ENCODE results near the gene KANSL1.

The KANSL1 gene

DNA sequence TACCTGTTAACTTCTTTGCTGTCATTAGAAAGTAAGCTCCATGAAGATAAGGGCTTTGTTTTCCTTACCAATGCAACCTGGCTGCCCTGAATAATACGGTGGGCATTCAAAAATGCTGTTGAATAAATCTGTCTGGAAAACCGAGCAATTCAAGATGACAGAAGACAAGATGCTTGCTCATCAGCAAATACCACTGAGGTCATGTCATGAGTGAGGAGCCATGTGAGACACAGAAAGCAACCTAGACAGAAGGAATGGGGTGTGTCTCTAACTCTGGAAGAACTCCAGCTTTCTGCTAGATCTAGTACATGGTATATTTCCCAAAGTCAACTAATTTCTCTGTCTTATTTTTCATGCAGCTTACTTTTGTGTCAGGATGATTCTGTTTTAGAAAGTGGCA is 130.0 kb downstream of the KANSL1 start:
- no peak for FAIRE-seq

DNA sequence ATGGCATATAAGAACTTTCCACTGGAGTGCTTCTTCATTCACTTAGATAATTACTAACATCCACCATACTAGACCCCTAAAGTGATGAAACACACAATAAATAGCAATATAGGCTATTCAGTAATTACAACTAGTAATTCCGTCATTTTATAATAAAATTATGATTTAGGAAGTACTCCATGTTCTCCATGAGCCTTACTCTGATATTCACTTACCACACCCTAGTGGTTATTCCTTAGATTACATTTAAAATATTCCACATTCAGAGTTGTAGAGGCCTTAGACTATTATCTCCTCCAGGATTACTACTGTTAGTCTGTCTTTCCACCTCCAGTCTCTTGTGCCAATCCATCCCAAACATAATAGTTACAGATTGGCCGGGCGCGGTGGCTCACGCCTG is 131.8 kb downstream of the KANSL1 start:
- FAIRE-seq: no peak

DNA sequence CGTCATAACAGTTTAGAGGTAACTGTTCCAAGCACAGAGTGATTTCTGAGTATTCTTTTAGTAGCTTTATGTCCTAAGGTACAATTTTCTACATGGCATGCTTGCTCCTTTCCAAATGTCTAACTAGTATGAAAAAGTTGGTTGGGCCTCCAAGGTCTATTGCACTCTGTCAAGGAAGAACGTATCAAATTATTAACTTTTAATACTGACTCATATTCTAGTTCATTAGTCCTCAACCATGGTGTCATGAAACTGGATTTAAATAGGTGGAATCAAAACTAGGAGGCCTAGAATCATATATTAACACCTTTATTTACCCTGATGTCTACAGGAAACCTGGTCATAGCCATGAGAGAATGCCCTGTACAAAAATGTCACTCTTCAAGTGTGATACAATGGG is 132.8 kb downstream of the KANSL1 start:
- FAIRE-seq: no peak

DNA sequence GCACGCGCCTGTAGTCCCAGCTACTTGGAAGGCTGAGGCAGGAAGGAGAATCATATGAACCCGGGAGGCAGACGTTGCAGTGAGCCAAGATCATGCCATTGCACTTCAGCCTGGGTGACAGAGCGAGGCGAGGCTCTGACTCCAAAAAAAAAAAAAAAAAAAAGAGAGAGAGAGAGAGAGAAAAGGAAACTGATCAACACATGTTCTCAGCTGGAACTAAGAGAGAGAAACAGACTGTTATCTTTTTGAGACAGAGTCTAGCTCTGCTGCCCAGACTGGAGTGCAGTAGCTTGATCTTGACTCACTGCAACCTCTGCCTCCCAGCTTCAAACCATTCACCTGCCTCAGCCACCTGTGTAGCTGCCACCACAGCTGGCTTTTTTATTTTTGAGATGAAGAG is 133.7 kb downstream of the KANSL1 start:
- FAIRE-seq: no peak

DNA sequence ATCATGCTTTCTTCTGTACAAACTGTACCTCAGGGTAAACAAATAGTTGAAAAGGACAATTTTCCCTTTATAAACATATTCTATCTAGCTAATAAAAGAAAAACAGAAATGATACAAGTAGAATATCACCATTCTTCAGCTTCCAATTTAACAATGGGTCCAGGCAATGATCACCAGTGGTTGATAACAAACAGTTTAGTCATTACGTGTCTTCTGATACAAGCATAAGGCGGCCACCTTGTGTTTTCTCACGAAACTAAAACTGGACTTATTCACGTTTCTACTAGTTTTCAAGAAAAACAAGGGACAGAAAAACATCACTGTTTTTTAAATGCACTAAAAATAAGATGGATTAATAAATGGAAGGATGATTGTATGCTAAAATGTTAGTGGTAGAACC is 135.9 kb downstream of the KANSL1 start:
- no peak for FAIRE-seq

DNA sequence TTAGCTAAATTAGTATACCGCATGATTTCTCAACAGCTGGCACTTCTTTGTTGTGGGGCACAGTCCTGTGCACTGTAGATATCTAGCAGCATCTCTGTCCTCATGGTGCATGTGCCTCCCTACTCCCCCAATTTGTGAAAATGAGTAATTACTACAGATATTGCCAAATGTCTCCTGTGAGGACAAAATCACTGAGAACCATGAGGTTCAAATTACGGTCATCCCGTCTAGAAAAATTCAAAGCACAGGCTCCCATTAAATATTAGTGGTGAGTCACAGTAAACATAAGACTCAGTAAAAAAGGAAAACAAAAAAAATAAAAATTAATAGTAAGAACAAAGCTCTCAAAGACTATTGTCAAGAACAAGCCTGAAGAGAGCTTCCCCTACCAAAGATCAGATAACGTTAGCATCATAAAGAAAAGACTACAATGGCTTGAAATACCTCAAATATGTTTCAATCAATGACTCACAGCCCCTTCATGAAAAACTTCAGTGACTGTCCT is 136.4 kb downstream of the KANSL1 start:
- FAIRE-seq: no peak

DNA sequence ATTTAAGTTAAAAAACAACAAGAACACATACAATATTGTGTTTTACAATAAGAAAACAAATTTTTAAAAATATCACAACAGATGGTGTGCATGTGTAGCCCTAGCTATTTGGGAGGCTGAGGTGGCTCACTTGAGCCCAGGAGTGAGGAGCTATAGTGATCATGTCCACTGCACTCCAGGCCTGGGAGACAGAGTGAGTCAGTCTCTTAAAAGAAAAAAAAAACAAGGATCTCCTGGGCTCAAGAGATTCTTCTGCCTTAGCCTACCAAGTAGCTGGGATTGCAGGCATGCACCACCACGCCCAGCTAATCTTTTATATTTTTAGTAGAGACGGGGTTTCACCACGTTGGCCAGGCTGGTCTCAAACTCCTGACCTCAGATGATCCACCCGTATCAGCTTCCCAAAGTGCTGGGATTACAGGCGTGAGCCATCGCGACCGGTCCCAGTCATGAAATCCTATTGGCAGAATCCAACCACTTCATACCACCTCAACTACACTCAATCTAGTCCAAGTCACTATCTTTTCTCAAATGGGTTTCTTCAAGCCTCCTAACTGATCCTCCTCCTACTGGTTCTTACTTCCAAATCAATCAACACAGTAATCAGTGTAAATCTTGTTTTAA is 139.2 kb downstream of the KANSL1 start:
- FAIRE-seq: no peak

DNA sequence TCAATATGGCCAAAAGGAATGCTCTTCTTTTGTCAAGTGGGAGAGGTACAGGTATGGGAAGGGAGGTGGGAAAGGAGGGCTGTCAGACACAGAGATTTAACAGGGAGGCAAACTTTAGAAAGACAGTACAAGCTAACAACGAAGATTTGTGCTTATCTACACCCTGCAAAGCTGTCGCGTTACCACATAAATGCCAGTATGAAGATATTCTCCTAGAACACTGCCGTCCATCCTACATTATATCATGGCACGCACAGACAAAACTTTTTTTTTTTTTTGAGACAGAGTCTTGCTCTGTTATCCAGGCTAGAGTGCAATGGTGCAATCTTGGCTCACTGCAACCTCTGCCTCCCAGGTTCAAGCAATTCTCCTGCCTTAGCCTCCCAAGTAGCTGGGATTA is 143.6 kb downstream of the KANSL1 start:
- FAIRE-seq: no peak

DNA sequence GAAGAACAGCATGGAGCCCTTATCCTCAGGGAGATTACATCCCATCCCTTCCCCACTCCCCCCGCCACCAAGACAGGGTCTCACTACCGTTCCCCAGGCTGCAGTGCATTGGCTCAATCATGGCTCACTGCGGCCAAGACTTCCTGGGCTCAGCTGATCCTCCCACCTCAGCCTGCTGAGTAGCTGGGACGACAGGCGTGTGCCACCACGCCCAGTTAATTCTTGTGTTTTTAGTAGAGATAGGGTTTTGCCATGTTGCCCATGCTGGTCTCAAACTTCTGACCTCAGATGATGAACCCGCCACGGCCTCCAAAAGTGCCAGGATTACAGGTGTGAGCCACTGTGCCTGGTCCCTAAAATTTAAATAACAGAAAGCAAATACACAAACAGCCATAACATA is 145.4 kb downstream of the KANSL1 start:
- FAIRE-seq: no peak

DNA sequence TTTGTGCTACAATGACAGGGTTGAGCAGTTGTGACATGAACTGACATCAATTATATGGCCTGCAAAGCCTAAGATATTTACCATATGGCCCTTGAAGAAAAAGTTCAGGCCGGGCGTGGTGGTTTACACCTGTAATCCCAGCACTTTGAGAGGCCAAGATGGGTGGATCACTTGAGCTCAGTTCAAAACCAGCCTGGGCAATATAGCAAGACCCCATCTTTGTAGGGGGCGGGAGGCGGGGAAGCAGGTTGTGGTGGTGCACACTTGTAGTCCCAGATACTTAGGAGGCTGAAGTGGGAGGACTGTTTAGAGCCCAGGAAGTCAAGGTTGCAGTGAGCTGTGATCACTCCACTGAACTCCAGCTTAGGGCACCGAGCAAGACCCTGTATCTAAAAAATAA is 145.8 kb downstream of the KANSL1 start:
- FAIRE-seq: no peak

DNA sequence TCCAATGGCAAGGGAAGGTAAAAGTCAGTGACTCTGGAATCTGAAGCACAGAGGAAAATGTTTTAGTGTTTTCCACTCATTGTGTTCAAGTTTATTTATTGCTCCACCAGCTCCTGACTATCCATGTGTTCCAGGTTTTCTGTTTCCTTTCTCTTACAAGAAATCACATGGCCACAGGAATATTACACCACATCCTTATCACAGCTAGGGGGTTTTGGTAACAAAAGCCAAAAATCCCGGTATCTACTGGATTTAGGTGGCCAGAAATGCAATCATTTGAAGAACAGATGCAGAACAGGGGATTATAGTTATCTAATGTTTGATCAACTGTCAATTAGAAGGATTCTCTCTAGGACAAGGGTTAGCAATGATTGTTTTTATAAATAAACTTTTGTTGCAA is 146.3 kb downstream of the KANSL1 start:
- no peak for FAIRE-seq

DNA sequence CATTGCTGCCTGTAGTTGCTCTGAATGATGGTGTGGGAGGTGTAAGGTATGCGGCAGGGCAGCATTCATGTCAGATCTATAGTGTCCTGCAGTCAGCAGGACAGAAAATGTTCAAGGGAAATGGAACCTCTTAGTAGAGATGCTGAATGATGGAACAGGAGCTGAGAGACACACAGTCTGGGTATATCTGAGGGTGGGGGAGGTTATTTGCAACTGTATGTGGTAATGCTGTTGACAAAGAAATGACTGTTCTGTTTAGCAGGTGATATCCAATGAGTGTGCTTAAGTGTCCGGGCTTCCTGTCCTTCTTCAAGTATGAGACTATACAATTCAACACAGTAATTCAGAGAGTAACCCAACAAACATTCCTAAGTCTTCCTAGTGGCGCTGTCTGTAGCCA is 147.6 kb downstream of the KANSL1 start:
- no peak for FAIRE-seq

DNA sequence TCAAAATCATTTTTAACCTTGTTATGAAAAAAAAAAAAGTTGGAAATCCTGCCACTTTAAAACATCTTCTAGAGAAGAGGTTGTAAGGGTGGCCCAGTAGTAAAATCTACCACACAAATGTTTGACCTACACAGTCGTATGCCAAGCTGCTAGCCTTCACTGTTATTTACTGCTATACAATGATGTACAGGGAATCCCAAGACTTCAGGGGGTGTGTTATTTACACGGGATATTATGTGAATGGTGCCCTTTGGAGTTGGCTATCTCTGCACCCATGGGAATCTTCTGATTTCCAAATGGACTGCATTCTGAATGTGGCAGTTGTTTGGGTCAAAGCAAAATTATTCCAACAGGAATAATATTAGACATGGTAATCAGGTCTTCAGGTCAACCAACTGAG is 148.2 kb downstream of the KANSL1 start:
- no peak for FAIRE-seq

DNA sequence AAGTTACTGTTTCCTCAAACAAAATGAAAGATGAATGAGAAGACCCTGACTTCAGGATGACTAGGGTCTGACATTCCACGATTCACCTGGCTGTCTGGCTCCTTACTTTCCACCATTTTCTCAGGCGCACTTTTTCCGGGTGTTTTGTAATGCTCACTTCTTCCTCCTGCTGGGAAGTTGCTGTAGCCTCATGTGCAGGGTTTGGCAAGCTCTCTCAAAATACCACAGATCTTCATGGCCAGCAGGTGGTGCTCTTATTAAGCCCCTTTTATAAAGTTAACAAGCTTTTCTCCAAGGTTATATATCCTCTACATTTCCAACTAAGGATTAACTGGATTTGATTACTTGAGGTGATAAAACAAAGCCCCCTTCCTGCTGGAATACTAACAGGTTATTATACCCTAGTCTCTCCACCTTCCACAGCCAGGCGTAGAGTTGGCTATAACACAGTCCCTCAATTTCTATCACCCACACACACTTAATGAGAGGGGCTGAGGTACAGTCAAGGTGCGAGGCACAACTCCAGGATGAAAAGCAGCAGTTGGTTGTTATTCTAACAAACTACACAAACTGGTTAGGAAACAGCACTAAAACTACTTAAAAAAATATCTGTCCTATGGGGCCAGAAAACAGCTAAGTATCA is 148.8 kb downstream of the KANSL1 start:
- FAIRE-seq: no peak

DNA sequence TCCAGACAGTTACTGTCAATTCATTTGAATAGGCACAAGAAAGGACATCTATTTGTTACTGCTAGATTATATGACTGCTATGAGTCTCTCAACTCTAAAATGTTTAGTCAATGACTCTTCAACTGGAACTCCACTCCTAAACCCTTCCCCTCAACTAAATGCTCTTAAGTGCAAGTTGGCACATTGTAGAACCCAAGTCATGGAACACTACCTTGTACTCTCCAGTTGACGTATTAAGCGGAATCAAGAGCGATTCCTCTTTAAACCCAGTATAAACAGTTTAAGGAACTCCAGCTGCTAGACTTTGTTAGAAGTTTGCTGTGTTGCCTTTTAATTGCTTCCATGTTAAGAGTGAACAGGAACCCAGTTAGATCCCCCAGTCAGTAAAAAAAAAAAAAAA is 149.6 kb downstream of the KANSL1 start:
- no peak for FAIRE-seq

DNA sequence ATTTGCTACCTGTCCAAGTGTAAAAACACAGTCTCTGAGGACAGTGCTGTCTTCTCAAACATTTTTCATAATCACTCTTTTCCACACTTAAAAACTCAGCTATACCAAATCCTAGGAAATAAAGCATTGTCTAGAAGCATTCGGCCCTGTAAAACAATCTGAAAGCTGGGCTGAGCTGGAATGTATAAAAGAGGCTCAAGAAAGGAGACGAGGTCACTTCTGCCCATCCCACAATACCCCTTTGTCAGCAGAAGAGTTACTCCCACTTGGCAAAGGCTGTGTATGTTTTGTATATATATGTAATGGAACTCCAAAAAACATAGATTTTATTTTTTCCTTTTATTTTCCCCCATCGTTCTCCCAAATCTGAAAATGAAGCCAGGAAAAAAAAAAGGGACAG is 150.3 kb downstream of the KANSL1 start:
- no peak for FAIRE-seq

DNA sequence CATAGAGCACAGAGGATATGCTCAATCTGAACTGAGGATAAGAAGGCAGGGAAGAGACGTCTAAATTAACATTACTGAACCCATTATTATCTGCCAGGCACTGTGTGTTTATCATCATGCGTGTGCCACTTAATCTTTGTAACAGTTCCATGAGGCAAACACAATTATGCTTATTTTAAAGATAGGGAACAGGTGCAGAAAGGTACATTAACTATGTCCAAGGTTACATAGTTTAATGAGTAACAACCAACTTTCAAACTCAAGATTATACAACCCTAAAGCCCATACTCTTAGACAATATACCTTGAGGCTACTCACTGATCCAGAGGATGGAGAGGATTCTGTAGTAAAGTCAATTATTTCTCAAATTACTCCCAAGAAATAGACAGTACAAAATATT is 151.0 kb downstream of the KANSL1 start:
- no peak for FAIRE-seq

DNA sequence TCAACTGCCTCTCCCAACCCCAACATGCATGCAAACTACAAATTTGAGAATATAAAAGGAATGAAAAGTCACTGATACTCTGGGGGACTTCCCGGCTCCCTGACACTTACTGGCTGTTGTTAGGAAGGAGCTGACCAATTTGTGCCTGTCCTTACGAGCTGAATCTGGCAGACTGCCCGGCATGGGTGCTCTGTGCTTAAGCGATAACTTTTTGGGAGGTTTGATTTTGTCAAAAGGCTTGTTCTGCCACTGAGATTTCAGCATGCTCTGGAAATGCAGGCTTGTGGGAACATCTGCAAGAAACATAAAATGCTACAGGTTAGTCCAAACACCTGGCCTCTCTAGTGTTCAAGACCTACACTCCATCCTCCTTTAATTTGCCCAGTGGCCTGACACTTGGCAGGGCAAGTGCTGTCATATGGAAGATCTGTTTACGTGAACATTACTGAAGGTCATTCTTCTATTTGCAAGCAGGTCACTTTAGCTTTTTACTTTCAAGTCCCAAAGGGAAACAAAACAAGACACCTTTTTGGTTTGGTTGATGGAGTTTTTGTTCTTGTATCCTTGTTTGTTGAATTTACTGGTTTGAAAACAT is 153.5 kb downstream of the KANSL1 start:
- FAIRE-seq: no peak

DNA sequence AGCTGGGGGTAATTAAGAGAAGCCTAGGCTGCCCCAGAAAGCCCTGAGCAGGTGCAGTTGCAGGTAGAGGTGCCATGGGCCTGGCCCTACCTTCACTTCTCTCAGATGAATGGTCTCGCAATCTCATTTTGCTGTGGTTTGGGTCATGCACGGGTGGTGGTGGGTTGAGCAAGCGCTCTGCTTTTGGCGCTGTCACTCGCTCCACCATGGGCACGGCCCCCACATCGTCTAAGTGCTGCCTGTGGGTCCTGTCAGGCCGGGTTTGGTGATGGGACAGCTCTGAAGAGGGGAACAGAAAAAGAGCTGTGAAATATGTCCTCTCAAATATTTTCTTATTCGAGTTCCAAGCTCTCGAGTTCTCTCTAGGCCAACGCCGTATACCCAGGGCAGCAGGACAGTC is 154.3 kb downstream of the KANSL1 start:
- FAIRE-seq: no peak

DNA sequence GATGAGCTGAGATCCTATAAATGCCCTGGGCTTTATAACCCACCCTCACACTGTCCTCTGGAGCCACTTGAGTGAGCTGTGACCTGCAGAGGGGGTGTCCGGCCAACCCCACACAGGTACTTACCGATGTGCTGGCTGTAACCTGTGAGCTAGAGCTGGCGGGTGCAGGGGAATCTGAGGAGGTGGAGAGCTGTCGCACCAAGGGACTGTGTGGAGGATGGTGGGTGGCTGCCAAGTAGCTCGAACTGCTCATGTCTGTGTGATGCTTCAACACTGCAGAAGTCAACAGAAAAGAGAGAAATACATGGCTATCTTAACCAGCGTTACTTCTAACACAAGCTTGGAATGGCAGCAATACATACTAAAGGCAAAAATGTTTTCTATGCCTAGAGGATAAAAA is 154.8 kb downstream of the KANSL1 start:
- no peak for FAIRE-seq

DNA sequence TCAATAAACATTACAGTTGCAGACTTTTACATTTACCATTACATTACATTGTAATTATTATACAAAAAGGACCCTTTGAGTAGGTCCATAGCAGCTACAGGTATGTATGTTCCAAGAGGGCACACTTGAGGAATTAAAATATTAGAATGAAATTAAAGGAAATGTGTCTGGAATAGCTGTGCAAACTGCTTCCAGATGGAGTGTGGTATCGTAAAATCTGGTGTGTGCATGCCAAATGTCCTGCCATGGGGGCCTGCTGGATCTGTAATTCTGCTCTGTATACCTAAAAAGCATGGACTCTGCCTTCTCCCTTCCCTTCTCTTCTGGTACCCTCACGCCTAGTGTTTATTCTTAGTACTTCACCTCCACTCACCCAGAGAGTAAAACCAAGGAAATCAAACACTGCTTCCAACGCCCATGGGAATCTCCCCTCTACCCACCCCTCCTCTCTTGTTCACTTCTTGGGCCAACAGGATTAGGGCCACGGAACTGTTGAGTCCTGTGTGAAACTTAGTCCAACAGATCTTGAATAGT is 155.4 kb downstream of the KANSL1 start:
- no peak for FAIRE-seq

DNA sequence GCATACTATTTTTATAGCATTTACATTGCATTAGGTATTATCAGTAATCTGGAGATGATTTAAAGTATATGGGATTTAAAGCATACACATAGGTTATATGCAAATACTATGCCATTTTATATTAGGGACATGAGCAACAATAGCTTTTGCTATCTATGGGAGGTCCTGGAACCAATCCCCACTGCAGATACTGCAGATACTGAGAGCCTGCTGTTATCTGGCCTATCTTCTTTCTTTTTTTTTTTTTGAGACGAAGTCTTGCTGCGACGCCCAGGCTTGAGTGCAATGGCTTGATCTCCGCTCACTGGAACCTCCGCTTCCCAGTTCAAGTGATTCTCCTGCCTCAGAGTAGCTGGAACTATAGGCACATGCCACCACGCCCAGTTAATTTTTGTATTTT is 156.7 kb downstream of the KANSL1 start:
- no peak for FAIRE-seq

DNA sequence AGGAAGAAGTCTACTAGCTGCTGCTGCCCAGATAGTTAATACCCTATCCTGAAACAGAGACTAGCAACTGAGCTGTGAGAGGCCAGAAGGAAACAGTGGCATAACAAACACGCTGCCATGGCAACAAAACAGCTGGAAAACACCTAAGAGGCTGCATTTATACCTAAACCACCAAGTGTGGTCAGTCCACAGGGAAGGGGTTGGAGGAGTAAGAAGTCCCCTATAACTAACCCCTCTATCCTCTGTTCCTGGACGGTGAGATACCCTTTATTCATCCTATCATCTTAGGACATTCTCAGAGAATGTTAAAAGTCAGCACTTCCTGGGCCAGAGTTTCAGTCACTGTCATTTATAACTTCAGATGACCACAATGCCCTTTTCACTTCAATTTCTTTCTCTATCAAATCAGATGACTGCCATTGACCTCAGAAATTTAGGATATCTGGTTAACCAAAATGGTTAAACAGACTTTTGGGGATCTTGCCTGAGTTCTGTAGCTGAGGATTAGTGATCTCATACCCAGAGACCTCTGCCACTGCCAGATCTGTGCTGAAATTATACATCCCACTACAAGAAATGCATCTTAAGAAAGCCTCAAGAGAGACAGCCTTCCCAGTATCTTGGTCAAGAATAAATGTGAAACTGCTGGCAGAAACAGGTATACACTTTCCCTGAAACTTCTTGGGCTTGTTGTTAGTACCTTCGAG is 158.0 kb downstream of the KANSL1 start:
- no peak for FAIRE-seq

DNA sequence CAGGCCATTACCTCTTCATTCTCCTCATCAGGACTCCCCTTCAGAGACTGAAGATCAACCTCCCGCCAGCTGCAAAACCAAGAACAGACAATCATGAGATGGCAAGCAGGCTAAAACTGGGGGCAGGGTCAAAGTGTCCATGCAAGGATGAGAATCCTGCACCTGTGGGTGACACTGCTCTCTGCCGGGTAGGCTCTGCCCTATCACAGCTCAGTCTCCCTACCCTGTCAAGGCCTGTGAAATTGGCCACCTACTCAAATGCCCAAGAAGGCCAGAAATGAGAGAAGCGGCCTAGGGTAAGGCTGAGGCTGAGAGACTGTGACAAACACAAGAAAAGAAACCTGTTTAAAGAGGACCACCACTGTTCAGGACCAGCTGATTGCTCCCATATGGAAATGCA is 159.8 kb downstream of the KANSL1 start:
- FAIRE-seq: no peak

Data from colon (tissue), 2 donors.